SK-N-SH (cell line): ENCODE data around the gene ACTA1. TPM values are rescaled to one million over a fixed set of nuclear protein-coding genes. Genes with fewer than 3 reads are reported as not detected.

ENCODE experiments used
- CTCF ChIA-PET: fragments of 300-600, 350-600 bp; formaldehyde crosslinking; extraction: SDS; loops from one replicate; lab custom pipeline; 2021; lab: Yijun Ruan, JAX
- POLR2A ChIA-PET: fragments of 350-600 bp; sonication (Branson Sonifier 250); formaldehyde crosslinking; extraction: SDS; loops from one replicate; lab custom pipeline; 2020; ENCODE audit warnings: antibody characterized with exemption, inconsistent platforms; lab: Yijun Ruan, JAX
- DNase-seq: peaks from one replicate; pipeline ENCODE4 v3.0.0; 2012
- H2AFZ ChIP-seq: fragments of 200-600 bp; sonication (generic); 2 replicates; pipeline ENCODE4 v1.8.1; 2016; ENCODE audit warnings: antibody characterized with exemption, mild to moderate bottlenecking, low read depth
- H3F3A ChIP-seq: fragments of 200-600 bp; sonication (generic); replicated peaks from 2 replicates; pipeline ENCODE3; 2016; ENCODE audit warnings: antibody characterized with exemption, mild to moderate bottlenecking; ENCODE audit not compliant: insufficient read depth
- H3K27ac ChIP-seq, 2 experiments: fragments of 200-500 bp in 1 of 2; fragments of 200-600 bp in 1 of 2; sonication (Bioruptor generic) in 1 of 2; sonication (generic), shearing (Covaris generic) in 1 of 2; 2 replicates each; pipeline versions ENCODE4 v1.5.1 to v1.6.1; 2014 to 2016; ENCODE audit warnings: low read depth in 2 of 2, inconsistent platforms in 1 of 2, low read length in 1 of 2, mild to moderate bottlenecking in 1 of 2, mixed read lengths in 1 of 2
- H3K27me3 ChIP-seq: fragments of 200-600 bp; sonication (generic), shearing (Covaris generic); 2 replicates; pipeline ENCODE4 v1.6.1; 2016; ENCODE audit warnings: mixed run types; ENCODE audit not compliant: insufficient read depth
- H3K36me3 ChIP-seq, 2 experiments: fragments of 200-500 bp in 1 of 2; fragments of 200-600 bp in 1 of 2; sonication (Bioruptor generic) in 1 of 2; sonication (generic) in 1 of 2; replicated peaks in 1 of 2; 2 replicates each; pipeline versions ENCODE3 to v1.5.1; 2014 to 2016; ENCODE audit warnings: low read length in 1 of 2, mild to moderate bottlenecking in 1 of 2; ENCODE audit not compliant: insufficient read depth in 2 of 2, control insufficient read depth in 1 of 2
- H3K4me1 ChIP-seq, 2 experiments: fragments of 200-500 bp in 1 of 2; fragments of 200-600 bp in 1 of 2; sonication (Bioruptor generic) in 1 of 2; sonication (generic), shearing (Covaris generic) in 1 of 2; 2 replicates each; pipeline versions ENCODE4 v1.5.1 to v1.6.1; 2014 to 2016; ENCODE audit warnings: low read depth in 1 of 2, low read length in 1 of 2, mixed run types in 1 of 2; ENCODE audit not compliant: insufficient read depth in 2 of 2, control insufficient read depth in 1 of 2
- H3K4me2 ChIP-seq: fragments of 200-600 bp; sonication (generic), shearing (Covaris generic); 2 replicates; pipeline ENCODE4 v1.6.1; 2017; ENCODE audit warnings: mixed run types
- H3K4me3 ChIP-seq, 2 experiments: fragments of 200-500 bp in 1 of 2; fragments of 200-600 bp in 1 of 2; sonication (Bioruptor generic) in 1 of 2; sonication (generic), shearing (Covaris generic) in 1 of 2; 2 replicates each; pipeline versions ENCODE4 v1.5.1 to v1.8.1; 2014 to 2016; ENCODE audit warnings: low read depth in 2 of 2, inconsistent platforms in 1 of 2, low read length in 1 of 2, mild to moderate bottlenecking in 1 of 2, mixed read lengths in 1 of 2, moderate library complexity in 1 of 2
- H3K79me2 ChIP-seq: fragments of 200-600 bp; sonication (generic); 2 replicates; pipeline ENCODE4 v1.8.1; 2017; ENCODE audit warnings: mild to moderate bottlenecking; ENCODE audit not compliant: insufficient read depth
- H3K9ac ChIP-seq: fragments of 200-600 bp; sonication (generic); 2 replicates; pipeline ENCODE4 v1.6.1; 2017; ENCODE audit warnings: mixed run types
- H3K9me2 ChIP-seq: fragments of 200-600 bp; sonication (generic); 2 replicates; pipeline ENCODE4 v1.6.1; 2017; ENCODE audit warnings: mixed run types
- H3K9me3 ChIP-seq: fragments of 200-600 bp; sonication (generic); 2 replicates; pipeline ENCODE4 v1.6.1; 2017; ENCODE audit warnings: mixed run types, mild to moderate bottlenecking, moderate library complexity
- H4K20me1 ChIP-seq: fragments of 200-600 bp; sonication (generic); 2 replicates; pipeline ENCODE4 v1.6.1; 2017; ENCODE audit warnings: mild to moderate bottlenecking, mixed run types; ENCODE audit not compliant: insufficient read depth
- CHD2 ChIP-seq: fragments of 150-350 bp; IDR thresholded peaks from 2 replicates; pipeline ENCODE4 v1.6.1; 2018; ENCODE audit warnings: low read length; ENCODE audit not compliant: partially characterized antibody
- EZH2phosphoT487 ChIP-seq: fragments of 200-600 bp; sonication (generic); IDR thresholded peaks from 2 replicates; pipeline ENCODE4 v1.6.1; 2017; ENCODE audit warnings: low read depth, mixed run types, mild to moderate bottlenecking, antibody characterized with exemption, moderate library complexity, borderline replicate concordance
- GATA2 ChIP-seq: sonication (generic); formaldehyde crosslinking; IDR thresholded peaks from 2 replicates; pipeline ENCODE4 v1.5.0; 2020; ENCODE audit warnings: mild to moderate bottlenecking, missing genetic modification reagents
- MEF2A ChIP-seq: IDR thresholded peaks from 2 replicates; pipeline ENCODE4 v1.4.0; 2012; ENCODE audit warnings: low read depth, borderline replicate concordance
- NFIC ChIP-seq: IDR thresholded peaks from 2 replicates; pipeline ENCODE4 v1.4.0; 2012; ENCODE audit warnings: borderline replicate concordance
- POLR2AphosphoS5 ChIP-seq: IDR thresholded peaks from 2 replicates; pipeline ENCODE4 v1.6.1; 2012; ENCODE audit warnings: low read depth, low read length
- RAD21 ChIP-seq: IDR thresholded peaks from 2 replicates; pipeline ENCODE4 v1.6.1; 2012; ENCODE audit warnings: mild to moderate bottlenecking, low read length
- RCOR1 ChIP-seq: fragments of 150-350 bp; IDR thresholded peaks from 2 replicates; pipeline ENCODE4 v1.6.1; 2017; ENCODE audit warnings: antibody characterized with exemption, low read length
- RXRA ChIP-seq: IDR thresholded peaks from 2 replicates; pipeline ENCODE4 v1.4.0; 2012; ENCODE audit warnings: low read depth, mild to moderate bottlenecking, borderline replicate concordance
- TAF1 ChIP-seq: IDR thresholded peaks from 2 replicates; pipeline ENCODE4 v1.6.1; 2012; ENCODE audit warnings: low read depth, mild to moderate bottlenecking, low read length, moderate library complexity, borderline replicate concordance
- TCF12 ChIP-seq: IDR thresholded peaks from 2 replicates; pipeline ENCODE4 v1.4.0; 2012
- WGBS: methylation state at CpG from one replicate; pipeline ENCODE4 v1.1.6; 2017; ENCODE audit warnings: low lambda C conversion rate; 5-methylcytosine and 5-hydroxymethylcytosine counted together
- polyA plus RNA-seq, 3 experiments: library from polyadenylated mRNA; depleted of rRNA; stranded (reverse); fragments of >200 nt; gene quantifications; 2 replicates each; pipeline ENCODE4 v1.2.3, GENCODE V29; 2012
- TF ChIP-seq, protein P1 (sequence below): IDR thresholded peaks from 2 replicates; pipeline ENCODE4 v1.6.1; 2012; ENCODE audit warnings: mild to moderate bottlenecking, low read depth, low read length, moderate library complexity
- TF ChIP-seq, protein P2 (sequence below): IDR thresholded peaks from 2 replicates; pipeline ENCODE4 v1.4.0; 2012; ENCODE audit warnings: low read depth
- TF ChIP-seq, protein P3 (sequence below): fragments of 200-600 bp; sonication (generic); IDR thresholded peaks from 2 replicates; pipeline ENCODE4 v1.6.1; 2017; ENCODE audit warnings: antibody characterized with exemption, mild to moderate bottlenecking, moderate library complexity
- TF ChIP-seq, protein P4 (sequence below): IDR thresholded peaks from 2 replicates; pipeline ENCODE4 v1.4.0; 2012; ENCODE audit warnings: low read depth, borderline replicate concordance

ACTA1 gene
- polyA plus RNA-seq, 1 of the 3 experiments (the other 2 are of a cell fraction), result 0.21 TPM

DNA sequence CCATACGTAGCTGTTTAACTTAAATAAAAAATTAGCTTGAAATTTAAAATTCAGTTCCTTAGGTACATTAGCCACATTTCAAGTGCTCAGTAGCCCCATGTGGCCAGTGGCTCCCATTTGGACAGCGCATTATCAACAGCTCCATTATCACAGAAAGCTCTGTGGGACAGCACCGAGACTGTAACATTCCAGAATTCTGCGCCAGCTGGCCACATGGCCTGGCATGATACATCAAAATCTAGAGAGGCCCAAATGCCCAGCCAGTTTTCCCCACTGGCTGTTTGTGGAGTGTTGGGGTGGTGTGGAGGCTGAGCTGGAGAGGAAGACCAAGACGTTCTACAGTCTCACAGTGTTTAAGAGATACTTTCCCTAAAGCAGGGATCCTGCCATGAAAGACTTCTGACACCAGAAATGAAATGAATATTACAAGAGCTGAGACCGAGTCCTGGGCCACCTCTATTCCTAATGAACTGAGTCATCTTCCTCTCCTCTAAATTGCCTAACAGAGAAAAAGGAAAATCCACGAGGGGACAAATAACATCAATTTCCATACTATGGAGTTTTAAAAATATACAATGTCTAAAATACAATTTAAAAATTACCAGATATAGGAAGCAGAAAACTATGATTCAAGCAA lies 27.3 kb upstream of the ACTA1 start:
- no peaks in the 10 kb centered on the region for H3K27me3 ChIP-seq
- H3K9me3 ChIP-seq, result no peaks in the 10 kb centered on the region
- H3K4me1 ChIP-seq, result no peaks in the 10 kb centered on the region
- no peak overlapping the region; a peak in 1 of 4 replicates for H3K27ac ChIP-seq
- no peaks in the 10 kb centered on the region for H4K20me1 ChIP-seq
- DNase-seq, result no peak
- H3K9me2 ChIP-seq, result no peaks in the 10 kb centered on the region
- H3K9ac ChIP-seq, result no peak overlapping the region
- TF ChIP-seq TAF1 (no peak), RXRA (no peak), TCF12 (no peak), MEF2A (no peak)
- TF ChIP-seq, protein P1, sequence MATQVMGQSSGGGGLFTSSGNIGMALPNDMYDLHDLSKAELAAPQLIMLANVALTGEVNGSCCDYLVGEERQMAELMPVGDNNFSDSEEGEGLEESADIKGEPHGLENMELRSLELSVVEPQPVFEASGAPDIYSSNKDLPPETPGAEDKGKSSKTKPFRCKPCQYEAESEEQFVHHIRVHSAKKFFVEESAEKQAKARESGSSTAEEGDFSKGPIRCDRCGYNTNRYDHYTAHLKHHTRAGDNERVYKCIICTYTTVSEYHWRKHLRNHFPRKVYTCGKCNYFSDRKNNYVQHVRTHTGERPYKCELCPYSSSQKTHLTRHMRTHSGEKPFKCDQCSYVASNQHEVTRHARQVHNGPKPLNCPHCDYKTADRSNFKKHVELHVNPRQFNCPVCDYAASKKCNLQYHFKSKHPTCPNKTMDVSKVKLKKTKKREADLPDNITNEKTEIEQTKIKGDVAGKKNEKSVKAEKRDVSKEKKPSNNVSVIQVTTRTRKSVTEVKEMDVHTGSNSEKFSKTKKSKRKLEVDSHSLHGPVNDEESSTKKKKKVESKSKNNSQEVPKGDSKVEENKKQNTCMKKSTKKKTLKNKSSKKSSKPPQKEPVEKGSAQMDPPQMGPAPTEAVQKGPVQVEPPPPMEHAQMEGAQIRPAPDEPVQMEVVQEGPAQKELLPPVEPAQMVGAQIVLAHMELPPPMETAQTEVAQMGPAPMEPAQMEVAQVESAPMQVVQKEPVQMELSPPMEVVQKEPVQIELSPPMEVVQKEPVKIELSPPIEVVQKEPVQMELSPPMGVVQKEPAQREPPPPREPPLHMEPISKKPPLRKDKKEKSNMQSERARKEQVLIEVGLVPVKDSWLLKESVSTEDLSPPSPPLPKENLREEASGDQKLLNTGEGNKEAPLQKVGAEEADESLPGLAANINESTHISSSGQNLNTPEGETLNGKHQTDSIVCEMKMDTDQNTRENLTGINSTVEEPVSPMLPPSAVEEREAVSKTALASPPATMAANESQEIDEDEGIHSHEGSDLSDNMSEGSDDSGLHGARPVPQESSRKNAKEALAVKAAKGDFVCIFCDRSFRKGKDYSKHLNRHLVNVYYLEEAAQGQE, result no peak
- no peak overlapping the region for H2AFZ ChIP-seq
- POLR2A ChIA-PET, result no interaction called here
- no peaks in the 10 kb centered on the region for H3F3A ChIP-seq
- CTCF ChIA-PET, result interaction anchor here (1.0 to 1.9 kb wide), 3 partner anchors 17 to 203 kb away, joined by 3 to 5 read pairs (median 3); no protein-coding TSS in a partner anchor
- WGBS, result 96% methylated on average over 7 of the region's 7 CpGs
- no peaks in the 10 kb centered on the region for H3K79me2 ChIP-seq
- no peak overlapping the region for H3K4me3 ChIP-seq
- no peak overlapping the region for H3K4me2 ChIP-seq
- peaks cover 76 to 82% of the 10 kb centered on the region in 2 experiments for H3K36me3 ChIP-seq

DNA sequence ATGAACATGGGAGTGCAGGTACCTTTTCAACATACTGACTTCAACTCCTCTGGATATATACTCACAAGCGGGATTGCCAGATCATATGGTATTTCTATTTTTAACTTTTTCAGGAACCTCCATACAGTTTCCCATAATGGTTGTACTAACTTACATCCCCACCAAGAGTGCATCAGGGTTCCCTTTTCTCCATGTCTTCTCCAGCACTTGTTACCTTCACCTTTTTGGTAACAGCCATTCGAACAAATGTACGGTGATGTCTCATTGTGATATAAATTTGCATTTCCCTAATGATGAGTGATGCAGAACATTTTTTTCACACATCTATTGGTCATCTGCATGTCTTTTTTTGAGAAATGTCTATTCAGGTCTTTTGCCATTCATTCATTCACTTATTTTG lies 25.9 kb upstream of the ACTA1 start:
- H3K4me2 ChIP-seq, result no peak overlapping the region
- H2AFZ ChIP-seq, result no peak overlapping the region
- H3K4me1 ChIP-seq, result no peaks in the 10 kb centered on the region
- H3K9ac ChIP-seq, result no peak overlapping the region
- H4K20me1 ChIP-seq, result no peaks in the 10 kb centered on the region
- ChIA-PET CTCF (interaction anchor here (0.7 to 1.9 kb wide), 5 partner anchors 15 to 229 kb away, joined by 3 to 5 read pairs (median 3); no protein-coding TSS in a partner anchor), POLR2A (no interaction called here)
- no peaks in the 10 kb centered on the region for H3K9me2 ChIP-seq
- H3F3A ChIP-seq, result no peaks in the 10 kb centered on the region
- no peaks in the 10 kb centered on the region for H3K27me3 ChIP-seq
- H3K9me3 ChIP-seq, result no peaks in the 10 kb centered on the region
- H3K79me2 ChIP-seq, result no peaks in the 10 kb centered on the region
- H3K36me3 ChIP-seq, result peaks cover 68 to 75% of the 10 kb centered on the region in 2 experiments
- H3K4me3 ChIP-seq, result no peak overlapping the region
- no peak overlapping the region for H3K27ac ChIP-seq
- 94% methylated on average over 3 of the region's 3 CpGs for WGBS
- no peak for DNase-seq
- TF ChIP-seq NFIC (no peak), RCOR1 (no peak), CHD2 (no peak), MEF2A (no peak), EZH2phosphoT487 (no peak), TAF1 (no peak), RAD21 (no peak), GATA2 (no peak), RXRA (no peak), POLR2AphosphoS5 (no peak)
- TF ChIP-seq, protein P2, sequence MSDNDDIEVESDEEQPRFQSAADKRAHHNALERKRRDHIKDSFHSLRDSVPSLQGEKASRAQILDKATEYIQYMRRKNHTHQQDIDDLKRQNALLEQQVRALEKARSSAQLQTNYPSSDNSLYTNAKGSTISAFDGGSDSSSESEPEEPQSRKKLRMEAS, result no peak
- TF ChIP-seq, protein P3, sequence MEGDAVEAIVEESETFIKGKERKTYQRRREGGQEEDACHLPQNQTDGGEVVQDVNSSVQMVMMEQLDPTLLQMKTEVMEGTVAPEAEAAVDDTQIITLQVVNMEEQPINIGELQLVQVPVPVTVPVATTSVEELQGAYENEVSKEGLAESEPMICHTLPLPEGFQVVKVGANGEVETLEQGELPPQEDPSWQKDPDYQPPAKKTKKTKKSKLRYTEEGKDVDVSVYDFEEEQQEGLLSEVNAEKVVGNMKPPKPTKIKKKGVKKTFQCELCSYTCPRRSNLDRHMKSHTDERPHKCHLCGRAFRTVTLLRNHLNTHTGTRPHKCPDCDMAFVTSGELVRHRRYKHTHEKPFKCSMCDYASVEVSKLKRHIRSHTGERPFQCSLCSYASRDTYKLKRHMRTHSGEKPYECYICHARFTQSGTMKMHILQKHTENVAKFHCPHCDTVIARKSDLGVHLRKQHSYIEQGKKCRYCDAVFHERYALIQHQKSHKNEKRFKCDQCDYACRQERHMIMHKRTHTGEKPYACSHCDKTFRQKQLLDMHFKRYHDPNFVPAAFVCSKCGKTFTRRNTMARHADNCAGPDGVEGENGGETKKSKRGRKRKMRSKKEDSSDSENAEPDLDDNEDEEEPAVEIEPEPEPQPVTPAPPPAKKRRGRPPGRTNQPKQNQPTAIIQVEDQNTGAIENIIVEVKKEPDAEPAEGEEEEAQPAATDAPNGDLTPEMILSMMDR, result no peak
- TF ChIP-seq, protein P4, sequence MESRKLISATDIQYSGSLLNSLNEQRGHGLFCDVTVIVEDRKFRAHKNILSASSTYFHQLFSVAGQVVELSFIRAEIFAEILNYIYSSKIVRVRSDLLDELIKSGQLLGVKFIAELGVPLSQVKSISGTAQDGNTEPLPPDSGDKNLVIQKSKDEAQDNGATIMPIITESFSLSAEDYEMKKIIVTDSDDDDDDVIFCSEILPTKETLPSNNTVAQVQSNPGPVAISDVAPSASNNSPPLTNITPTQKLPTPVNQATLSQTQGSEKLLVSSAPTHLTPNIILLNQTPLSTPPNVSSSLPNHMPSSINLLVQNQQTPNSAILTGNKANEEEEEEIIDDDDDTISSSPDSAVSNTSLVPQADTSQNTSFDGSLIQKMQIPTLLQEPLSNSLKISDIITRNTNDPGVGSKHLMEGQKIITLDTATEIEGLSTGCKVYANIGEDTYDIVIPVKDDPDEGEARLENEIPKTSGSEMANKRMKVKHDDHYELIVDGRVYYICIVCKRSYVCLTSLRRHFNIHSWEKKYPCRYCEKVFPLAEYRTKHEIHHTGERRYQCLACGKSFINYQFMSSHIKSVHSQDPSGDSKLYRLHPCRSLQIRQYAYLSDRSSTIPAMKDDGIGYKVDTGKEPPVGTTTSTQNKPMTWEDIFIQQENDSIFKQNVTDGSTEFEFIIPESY, result no peak
